ENCODE results near the gene ADAMTSL5.

Gene ADAMTSL5

GRCh38 chr19:1518471-1518870 is 5.7 kb upstream of the ADAMTSL5 start:
- DNase-seq (ENCODE audit: extremely low spot score): no peak
- ChIA-PET CTCF (no interaction called here), POLR2A (no interaction called here)
- TF ChIP-seq CTBP1 (IDR thresholded peaks at IDR 0.05; ENCODE audit: borderline replicate concordance) (no peak), L3MBTL2 (conservative IDR thresholded peaks at IDR 0.05) (no peak), FOXA1 (IDR thresholded peaks at IDR 0.05) (no peak), SP1 (IDR thresholded peaks at IDR 0.05) (no peak), FOXK2 (IDR thresholded peaks at IDR 0.05) (no peak), ELF4 (IDR thresholded peaks at IDR 0.05) (no peak), BHLHE40 (IDR thresholded peaks at IDR 0.05; ENCODE audit: borderline replicate concordance) (no peak), FOXM1 (IDR thresholded peaks at IDR 0.05; ENCODE audit: borderline replicate concordance) (no peak), NFRKB (IDR thresholded peaks at IDR 0.05) (no peak), ZNF384 (IDR thresholded peaks at IDR 0.05) (no peak), HDGF (IDR thresholded peaks at IDR 0.05; ENCODE audit: borderline replicate concordance) (no peak), PKNOX1 (IDR thresholded peaks at IDR 0.05) (no peak), TARDBP (IDR thresholded peaks at IDR 0.05) (no peak), ARNT (IDR thresholded peaks at IDR 0.05) (no peak), LEF1 (IDR thresholded peaks at IDR 0.05; ENCODE audit: borderline replicate concordance) (no peak), SUZ12 (IDR thresholded peaks at IDR 0.05) (no peak)

DNA sequence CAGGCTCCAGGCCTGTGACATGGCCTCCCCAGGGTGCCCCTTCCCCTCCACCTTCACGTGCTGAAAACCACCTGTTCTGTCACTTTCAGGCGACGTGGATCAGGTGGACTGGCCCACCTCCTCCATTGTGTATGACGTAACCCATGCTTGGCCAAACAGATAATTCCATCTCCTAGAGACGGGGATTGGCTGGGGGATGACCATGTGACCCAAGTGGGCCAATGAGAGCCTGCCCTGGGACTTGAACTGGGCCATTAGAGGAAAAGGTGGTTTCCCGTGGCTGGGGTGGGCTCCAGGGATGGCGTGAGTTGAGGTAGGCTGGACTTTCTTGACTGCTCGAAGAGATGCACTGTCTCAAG is 3.6 kb upstream of the ADAMTSL5 start:
- CTCF ChIA-PET: no interaction called here
- no peak for DNase-seq (ENCODE audit: extremely low spot score)
- no peak for TF ChIP-seq BHLHE40 (IDR thresholded peaks at IDR 0.05; ENCODE audit: borderline replicate concordance)
- TF ChIP-seq FOXK2 (IDR thresholded peaks at IDR 0.05): no peak
- no peak for TF ChIP-seq ELF4 (IDR thresholded peaks at IDR 0.05)
- TF ChIP-seq ARNT (IDR thresholded peaks at IDR 0.05): no peak
- no peak for TF ChIP-seq FOXM1 (IDR thresholded peaks at IDR 0.05; ENCODE audit: borderline replicate concordance)
- no peak for TF ChIP-seq LEF1 (IDR thresholded peaks at IDR 0.05; ENCODE audit: borderline replicate concordance)
- no peak for TF ChIP-seq TARDBP (IDR thresholded peaks at IDR 0.05)
- TF ChIP-seq SUZ12 (IDR thresholded peaks at IDR 0.05): no peak
- no peak for TF ChIP-seq ZNF384 (IDR thresholded peaks at IDR 0.05)
- TF ChIP-seq FOXA1 (IDR thresholded peaks at IDR 0.05): no peak
- TF ChIP-seq L3MBTL2 (conservative IDR thresholded peaks at IDR 0.05): no peak
- POLR2A ChIA-PET: no interaction called here

GRCh38 chr19:1514986-1515721 is 2.3 kb upstream of the ADAMTSL5 start:
- CTCF ChIA-PET: no interaction called here

GRCh38 chr19:1514295-1514661 is 1.5 kb upstream of the ADAMTSL5 start:
- no peak for DNase-seq (ENCODE audit: extremely low spot score)
- ChIA-PET POLR2A (no interaction called here), CTCF (no interaction called here)
- TF ChIP-seq PKNOX1 (IDR thresholded peaks at IDR 0.05) (no peak), FOXA1 (IDR thresholded peaks at IDR 0.05) (no peak), SUZ12 (IDR thresholded peaks at IDR 0.05) (no peak), NFRKB (IDR thresholded peaks at IDR 0.05) (no peak), FOXM1 (IDR thresholded peaks at IDR 0.05; ENCODE audit: borderline replicate concordance) (no peak), HDGF (IDR thresholded peaks at IDR 0.05; ENCODE audit: borderline replicate concordance) (no peak), FOXK2 (IDR thresholded peaks at IDR 0.05) (no peak), BHLHE40 (IDR thresholded peaks at IDR 0.05; ENCODE audit: borderline replicate concordance) (no peak), ELF4 (IDR thresholded peaks at IDR 0.05) (no peak)

More at GRCh38 chr19:1514986-1515721, 2.3 kb upstream of the ADAMTSL5 start:
- POLR2A ChIA-PET: no interaction called here
- no peak for DNase-seq (ENCODE audit: extremely low spot score)
- TF ChIP-seq PKNOX1 (IDR thresholded peaks at IDR 0.05): no peak
- TF ChIP-seq L3MBTL2 (conservative IDR thresholded peaks at IDR 0.05): no peak
- TF ChIP-seq HDGF (IDR thresholded peaks at IDR 0.05; ENCODE audit: borderline replicate concordance): no peak
- TF ChIP-seq FOXA1 (IDR thresholded peaks at IDR 0.05): no peak
- TF ChIP-seq BHLHE40 (IDR thresholded peaks at IDR 0.05; ENCODE audit: borderline replicate concordance): no peak
- no peak for TF ChIP-seq SUZ12 (IDR thresholded peaks at IDR 0.05)
- TF ChIP-seq FOXK2 (IDR thresholded peaks at IDR 0.05): no peak
- no peak for TF ChIP-seq TARDBP (IDR thresholded peaks at IDR 0.05)
- no peak for TF ChIP-seq LEF1 (IDR thresholded peaks at IDR 0.05; ENCODE audit: borderline replicate concordance)
- no peak for TF ChIP-seq NFRKB (IDR thresholded peaks at IDR 0.05)
- TF ChIP-seq CTBP1 (IDR thresholded peaks at IDR 0.05; ENCODE audit: borderline replicate concordance): no peak
- no peak for TF ChIP-seq ZNF384 (IDR thresholded peaks at IDR 0.05)
- no peak for TF ChIP-seq ARNT (IDR thresholded peaks at IDR 0.05)

DNA sequence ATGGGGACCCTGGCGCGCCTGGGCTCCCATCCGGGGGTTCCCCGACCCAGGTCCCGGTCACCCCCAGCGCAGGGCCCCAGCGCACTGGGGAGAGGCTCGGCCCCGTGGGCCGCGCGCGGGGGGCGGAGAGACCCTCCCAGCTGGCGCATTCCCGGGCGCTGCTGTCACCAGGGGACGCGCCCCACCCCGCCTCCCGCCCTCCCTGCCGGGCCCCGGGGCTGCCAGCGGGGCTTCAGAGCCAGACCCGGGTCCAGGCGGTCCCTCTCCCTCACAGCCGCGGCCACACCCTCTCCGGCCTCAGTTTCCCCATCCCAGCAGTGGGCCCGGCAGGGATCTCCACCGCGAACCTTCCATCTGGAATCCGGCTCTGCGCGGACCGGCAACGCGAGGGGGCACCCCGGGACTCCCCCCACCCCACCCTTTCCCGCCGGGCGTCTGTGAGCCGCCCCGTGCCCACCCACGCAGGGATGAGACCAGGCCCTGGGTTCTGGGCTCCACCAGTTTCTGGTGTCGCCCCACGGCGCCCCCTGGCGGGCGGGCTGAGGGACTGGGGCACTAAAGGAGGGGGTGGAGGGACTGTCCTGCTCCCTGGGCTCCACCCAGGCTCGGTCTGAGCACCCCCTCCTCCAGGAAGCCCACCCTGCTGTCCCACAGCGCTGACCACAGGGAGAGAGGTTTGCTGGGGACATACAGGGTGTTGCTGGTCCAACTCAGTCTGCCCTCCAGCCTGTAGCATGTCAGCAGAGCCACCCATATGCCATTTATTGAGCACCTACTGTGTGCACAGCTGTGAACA is 878 bp upstream of the ADAMTSL5 start:
- ChIA-PET POLR2A (no interaction called here), CTCF (no interaction called here)
- TF ChIP-seq FOXK2 (IDR thresholded peaks at IDR 0.05): no peak
- no peak for TF ChIP-seq SUZ12 (IDR thresholded peaks at IDR 0.05)
- no peak for TF ChIP-seq CTBP1 (IDR thresholded peaks at IDR 0.05; ENCODE audit: borderline replicate concordance)
- 0 out of 2 replicates have a peak, but pooled peaks have one; percentile 18 for TF ChIP-seq ARNT (IDR thresholded peaks at IDR 0.05)
- no peak for TF ChIP-seq L3MBTL2 (conservative IDR thresholded peaks at IDR 0.05)
- TF ChIP-seq ZNF384 (IDR thresholded peaks at IDR 0.05): no peak
- no peak for TF ChIP-seq BHLHE40 (IDR thresholded peaks at IDR 0.05; ENCODE audit: borderline replicate concordance)
- DNase-seq (ENCODE audit: extremely low spot score): peak; percentile 83
